ENCODE results near the gene TMEM198. TPM values are rescaled to one million over a fixed set of nuclear protein-coding genes. Genes with fewer than 3 reads are reported as not detected.

The TMEM198 gene
- total and polyA plus RNA-seq, 2 of the 4 experiments (the other 2 are of a cell fraction) = 0.18 to 2.2 TPM

- peak overlapping the region; percentile 93 for H3K56ac ChIP-seq (ENCODE audit: extremely low read depth, insufficient read depth, low read length)
- intact Hi-C loops (cut with micrococcal nuclease) = loop anchor here (2.0 kb wide), 1 partner anchor 39 kb away; no protein-coding TSS in a partner anchor
- peaks cover 15% of the 10 kb centered on the region for H3K4me1 ChIP-seq (ENCODE audit: control insufficient read depth, insufficient read depth, low read length)
- H4K5ac ChIP-seq (ENCODE audit: low read depth, low read length) = peak overlapping the region; percentile 63; the same call in 1 of the 2 replicates
- TF ChIP-seq CTCF (conservative IDR thresholded peaks at IDR 0.05; ENCODE audit: low read depth, low read length) (no peak), CEBPB (IDR thresholded peaks at IDR 0.05; ENCODE audit: low read depth, low read length) (no peak), BHLHE40 (IDR thresholded peaks at IDR 0.05; ENCODE audit: low read depth, low read length) (no peak), MAZ (IDR thresholded peaks at IDR 0.05; ENCODE audit: borderline replicate concordance, low read depth, low read length) (no peak), FOS (IDR thresholded peaks at IDR 0.05; ENCODE audit: low read depth, low read length) (no peak), ELK1 (IDR thresholded peaks at IDR 0.05; ENCODE audit: borderline replicate concordance, low read depth, low read length) (no peak), RCOR1 (IDR thresholded peaks at IDR 0.05; ENCODE audit: insufficient replicate concordance, low read length) (no peak), NFE2L2 (IDR thresholded peaks at IDR 0.05; ENCODE audit: low read depth, low read length) (no peak), POLR2A (IDR thresholded peaks at IDR 0.05; ENCODE audit: low read depth, low read length) (no peak), RFX5 (IDR thresholded peaks at IDR 0.05; ENCODE audit: low read depth, low read length) (no peak), MAFK (IDR thresholded peaks at IDR 0.05; ENCODE audit: low read depth, low read length) (no peak), USF2 (IDR thresholded peaks at IDR 0.05; ENCODE audit: low read depth, low read length) (no peak)
- dilution Hi-C loops (cut with HindIII; ENCODE audit: low sequenced_read_pairs, unreplicated experiment) = no loop called here
- H4K8ac ChIP-seq (ENCODE audit: low read depth in 2 of 2, low read length in 2 of 2) = peak overlapping the region; percentile 75 to 97
- H2AFZ ChIP-seq (replicated peaks; ENCODE audit: low read length, poor library complexity) = no peak overlapping the region
- H3K36me3 ChIP-seq (ENCODE audit: control insufficient read depth, insufficient read depth, low read length) = peaks cover 19% of the 10 kb centered on the region
- in situ Hi-C loops (cut with MboI; ENCODE audit: low sequenced_read_pairs) = no loop called here
- peaks cover 18 to 32% of the 10 kb centered on the region in 2 experiments for H3K79me1 ChIP-seq (ENCODE audit: low read depth in 1 of 2, low read length in 2 of 2)
- peak overlapping the region; percentile 100 for H3K14ac ChIP-seq (replicated peaks; ENCODE audit: low read depth, low read length)
- H2AK5ac ChIP-seq (ENCODE audit: low read depth, low read length) = peak overlapping the region; percentile 40
- H3K9me1 ChIP-seq (ENCODE audit: insufficient read depth, low read length) = peaks cover 12% of the 10 kb centered on the region
- no peak for ATAC-seq (ENCODE audit: low read depth)
- WGBS, 2 experiments (ENCODE audit: extremely low coverage in 2 of 2, insufficient read length in 1 of 2) = 43% methylated on average over 1 of the region's 1 CpG; no CpG with 5 or more reads in 1 of the 2 experiments
- peak overlapping the region; percentile 88 for H2AK9ac ChIP-seq (replicated peaks; ENCODE audit: low read depth, low read length, poor library complexity)
- peak overlapping the region; percentile 99 for H3K4ac ChIP-seq (ENCODE audit: low read depth, low read length)
- 0 out of 2 replicates have a peak overlapping the region, but pooled peaks have one; percentile 12 for H3K27ac ChIP-seq (ENCODE audit: insufficient read depth, low read length)
- H2BK20ac ChIP-seq (ENCODE audit: low read depth, low read length) = no peak overlapping the region
- ChIA-PET CTCF (interaction anchor here (4.1 kb wide), 1 partner anchor 10 kb away, joined by 28 read pairs; no protein-coding TSS in a partner anchor), POLR2A (ENCODE audit: unreplicated experiment) (no interaction called here)
- H3K18ac ChIP-seq (ENCODE audit: low read depth, low read length) = 0 out of 2 replicates have a peak overlapping the region, but pooled peaks have one; percentile 3
- BruUV-seq (replicated peaks) = no TSS peak
- peak overlapping the region; percentile 96 for H4K91ac ChIP-seq (ENCODE audit: insufficient read depth, low read depth, low read length)
- H3K9me3 ChIP-seq (ENCODE audit: control insufficient read depth, insufficient read depth, low read length) = no peaks in the 10 kb centered on the region
- H2BK120ac ChIP-seq (ENCODE audit: low read depth, low read length) = no peak overlapping the region
- peak overlapping the region; percentile 62 for H3K4me3 ChIP-seq (ENCODE audit: insufficient read depth, low read depth, low read length)
- H4K20me1 ChIP-seq (ENCODE audit: insufficient read depth, low read length) = no peaks in the 10 kb centered on the region
- H3K9ac ChIP-seq (ENCODE audit: low read depth, low read length) = peak overlapping the region; percentile 91
- peak overlapping the region; percentile 75 for H3K4me2 ChIP-seq (ENCODE audit: low read depth, low read length)
- H3K27me3 ChIP-seq (ENCODE audit: control insufficient read depth, insufficient read depth, low read length) = no peaks in the 10 kb centered on the region; the same call in 1 of the 2 replicates
- peak overlapping the region; percentile 97 for H3K23ac ChIP-seq (ENCODE audit: low read depth, low read length)
- no peak for DNase-seq
- no peak overlapping the region for H2BK15ac ChIP-seq (ENCODE audit: low read depth, low read length)
- H2BK5ac ChIP-seq (ENCODE audit: low read depth, low read length, poor library complexity, severe bottlenecking) = peak overlapping the region; percentile 89
These were observed 44.3 kb upstream of the TMEM198 start for GRCh38 chr2:219499555-219499954.

Data from IMR-90 (cell line).